ENCODE results near the gene SPAAR.
A peak's percentile ranks its signal among the peaks of the same experiment; 100 is the strongest.

SPAAR gene

GRCh38 chr9:35940458-35941407 is 31.4 kb downstream of the SPAAR start:
- H3K27me3 ChIP-seq: no peaks in the 10 kb centered on the region
- no peak for DNase-seq
- intact Hi-C loops (cut with DNase I; ENCODE audit: low total_unique reads): no loop called here
- no peaks in the 10 kb centered on the region for H3K9me3 ChIP-seq
- H3K36me3 ChIP-seq: no peaks in the 10 kb centered on the region
- H3K4me3 ChIP-seq: no peak overlapping the region
- H3K27ac ChIP-seq: peak overlapping the region in 1 of 2 donors; percentile 14
- peaks cover 0 to 56% (median 35%) of the 10 kb centered on the region in 4 donors for H3K4me1 ChIP-seq
- no peak for TF ChIP-seq CTCF (IDR thresholded peaks at IDR 0.05)

- TF ChIP-seq CTCF (IDR thresholded peaks at IDR 0.05): no peak
- Histone ChIP-seq H3K27ac (no peak overlapping the region), H3K4me3 (no peak overlapping the region), H3K27me3 (no peaks in the 10 kb centered on the region), H3K4me1 (peaks cover 0 to 41% (median 26%) of the 10 kb centered on the region in 4 donors), H3K9me3 (no peaks in the 10 kb centered on the region), H3K36me3 (no peaks in the 10 kb centered on the region)
- DNase-seq: no peak
- intact Hi-C loops (cut with DNase I; ENCODE audit: low total_unique reads): no loop called here
These were observed 33.0 kb downstream of the SPAAR start for GRCh38 chr9:35942286-35942685.

GRCh38 chr9:35944173-35944572 is 34.9 kb downstream of the SPAAR start:
- intact Hi-C loops (cut with DNase I; ENCODE audit: low total_unique reads): loop anchor here (2.0 kb wide), 1 partner anchor 41 kb away; no protein-coding TSS in a partner anchor
- Histone ChIP-seq H3K27me3 (no peaks in the 10 kb centered on the region), H3K27ac (peak overlapping the region; percentile 43 to 58), H3K9me3 (no peaks in the 10 kb centered on the region), H3K4me1 (peaks cover 0 to 22% (median 13%) of the 10 kb centered on the region in 4 donors), H3K4me3 (no peak overlapping the region), H3K36me3 (no peaks in the 10 kb centered on the region)
- no peak for DNase-seq
- no peak for TF ChIP-seq CTCF (IDR thresholded peaks at IDR 0.05)

GRCh38 chr9:35944841-35945240 is 35.6 kb downstream of the SPAAR start:
- Histone ChIP-seq H3K36me3 (no peaks in the 10 kb centered on the region), H3K27me3 (no peaks in the 10 kb centered on the region), H3K27ac (peak overlapping the region; percentile 58 to 62), H3K4me1 (peaks cover 0 to 17% (median 12%) of the 10 kb centered on the region in 4 donors), H3K4me3 (no peak overlapping the region), H3K9me3 (no peaks in the 10 kb centered on the region)
- intact Hi-C loops (cut with DNase I; ENCODE audit: low total_unique reads): loop anchor here (2.0 kb wide), 1 partner anchor 42 kb away; no protein-coding TSS in a partner anchor
- no peak for DNase-seq
- no peak for TF ChIP-seq CTCF (IDR thresholded peaks at IDR 0.05)

GRCh38 chr9:35945341-35946018 is 36.2 kb downstream of the SPAAR start:
- no peak overlapping the region for H3K4me3 ChIP-seq
- peak overlapping the region; percentile 58 to 62 for H3K27ac ChIP-seq
- no peaks in the 10 kb centered on the region for H3K9me3 ChIP-seq
- no peaks in the 10 kb centered on the region for H3K27me3 ChIP-seq
- no peaks in the 10 kb centered on the region for H3K36me3 ChIP-seq
- intact Hi-C loops (cut with DNase I; ENCODE audit: low total_unique reads): loop anchor here (2.0 kb wide), 1 partner anchor 43 kb away; no protein-coding TSS in a partner anchor
- peak; percentile 78 to 86 for DNase-seq
- peak; percentile 81 to 84 for TF ChIP-seq CTCF (IDR thresholded peaks at IDR 0.05)
- peaks cover 0 to 17% (median 12%) of the 10 kb centered on the region in 4 donors for H3K4me1 ChIP-seq

All from tibial artery (tissue), 4 donors.